IMR-90 (cell line): Measurements from ENCODE around the gene TBC1D22A. TPM values are rescaled to one million over a fixed set of nuclear protein-coding genes. Genes with fewer than 3 reads are reported as not detected.

Experiments used
- ATAC-seq: fragments of 200-7000 bp; cut with Tn5 transposase; 2 replicates; pipeline ENCODE4 v1.9.1; 2020; ENCODE audit warnings: low read depth, mild to moderate bottlenecking, moderate library complexity
- BruUV-seq: library from RNA; stranded (reverse); fragments of 400-500 nt; replicated peaks from 2 replicates; lab custom pipeline; 2021; lab: Mats Ljungman, UMichigan
- CTCF ChIA-PET: fragments of 300-600 bp; formaldehyde crosslinking; extraction: SDS; loops from one replicate; lab custom pipeline; 2021; ENCODE audit warnings: antibody characterized with exemption; lab: Yijun Ruan, JAX
- POLR2A ChIA-PET: fragments of 300-600 bp; sonication (Branson Sonifier 250); formaldehyde crosslinking; loops from one replicate; lab custom pipeline; 2022; ENCODE audit warnings: antibody characterized with exemption; ENCODE audit not compliant: unreplicated experiment; lab: Charles Lee
- DNase-seq: peaks from one replicate; pipeline ENCODE4 v3.0.0; 2013
- H2AFZ ChIP-seq: replicated peaks from 2 replicates; pipeline ENCODE3; 2013; ENCODE audit warnings: low read length, mild to moderate bottlenecking; ENCODE audit not compliant: poor library complexity
- H2AK5ac ChIP-seq: 2 replicates; pipeline ENCODE4 v1.6.1; 2013; ENCODE audit warnings: low read depth, low read length, inconsistent platforms
- H2AK9ac ChIP-seq: replicated peaks from 2 replicates; pipeline ENCODE3; 2013; ENCODE audit warnings: mild to moderate bottlenecking, low read depth, low read length, moderate library complexity; ENCODE audit not compliant: poor library complexity
- H2BK120ac ChIP-seq: 2 replicates; pipeline ENCODE4 v1.6.1; 2013; ENCODE audit warnings: low read depth, low read length, inconsistent platforms
- H2BK15ac ChIP-seq: 3 replicates; pipeline ENCODE4 v1.6.1; 2013; ENCODE audit warnings: low read depth, low read length, inconsistent platforms
- H2BK20ac ChIP-seq: 2 replicates; pipeline ENCODE4 v1.6.1; 2013; ENCODE audit warnings: low read depth, mild to moderate bottlenecking, inconsistent platforms, low read length, moderate library complexity
- H2BK5ac ChIP-seq: 2 replicates; pipeline ENCODE4 v1.6.1; 2013; ENCODE audit warnings: mild to moderate bottlenecking, low read depth, low read length, inconsistent platforms; ENCODE audit not compliant: poor library complexity, severe bottlenecking
- H3K14ac ChIP-seq: replicated peaks from 2 replicates; pipeline ENCODE4 v1.6.1; 2013; ENCODE audit warnings: low read depth, low read length, inconsistent platforms
- H3K18ac ChIP-seq: 2 replicates; pipeline ENCODE4 v1.6.1; 2013; ENCODE audit warnings: low read depth, low read length, control low read depth
- H3K23ac ChIP-seq: 2 replicates; pipeline ENCODE4 v1.6.1; 2013; ENCODE audit warnings: low read depth, low read length, inconsistent platforms
- H3K27ac ChIP-seq: 2 replicates; pipeline ENCODE4 v1.5.1; 2013; ENCODE audit warnings: mild to moderate bottlenecking, control low read depth, low read length; ENCODE audit not compliant: insufficient read depth
- H3K27me3 ChIP-seq: 2 replicates; pipeline ENCODE4 v1.6.1; 2013; ENCODE audit warnings: low read length; ENCODE audit not compliant: control insufficient read depth, insufficient read depth
- H3K36me3 ChIP-seq: 2 replicates; pipeline ENCODE4 v1.6.1; 2013; ENCODE audit warnings: low read length, mixed read lengths; ENCODE audit not compliant: control insufficient read depth, insufficient read depth
- H3K4ac ChIP-seq: 2 replicates; pipeline ENCODE4 v1.6.1; 2013; ENCODE audit warnings: low read depth, low read length, inconsistent platforms
- H3K4me1 ChIP-seq: 2 replicates; pipeline ENCODE4 v1.6.1; 2013; ENCODE audit warnings: low read length, mixed read lengths; ENCODE audit not compliant: control insufficient read depth, insufficient read depth
- H3K4me2 ChIP-seq: 2 replicates; pipeline ENCODE4 v1.6.1; 2013; ENCODE audit warnings: low read depth, mild to moderate bottlenecking, control low read depth, low read length, moderate library complexity
- H3K4me3 ChIP-seq: 2 replicates; pipeline ENCODE4 v1.5.1; 2013; ENCODE audit warnings: low read depth, mild to moderate bottlenecking, control low read depth, low read length, moderate library complexity; ENCODE audit not compliant: insufficient read depth
- H3K56ac ChIP-seq: 2 replicates; pipeline ENCODE4 v1.6.1; 2013; ENCODE audit warnings: low read length, inconsistent platforms; ENCODE audit not compliant: insufficient read depth; ENCODE audit errors: extremely low read depth
- H3K79me1 ChIP-seq, 2 experiments: 2 replicates each; pipeline ENCODE4 v1.6.1; 2013; ENCODE audit warnings: low read length in 2 of 2, inconsistent platforms in 1 of 2, low read depth in 1 of 2
- H3K9ac ChIP-seq: 2 replicates; pipeline ENCODE4 v1.6.1; 2013; ENCODE audit warnings: low read depth, low read length, control low read depth
- H3K9me1 ChIP-seq: 2 replicates; pipeline ENCODE4 v1.6.1; 2013; ENCODE audit warnings: low read length, inconsistent platforms; ENCODE audit not compliant: insufficient read depth
- H3K9me3 ChIP-seq: 2 replicates; pipeline ENCODE4 v1.6.1; 2013; ENCODE audit warnings: low read length; ENCODE audit not compliant: control insufficient read depth, insufficient read depth
- H4K20me1 ChIP-seq: 2 replicates; pipeline ENCODE4 v1.6.1; 2013; ENCODE audit warnings: low read length, inconsistent platforms; ENCODE audit not compliant: insufficient read depth
- H4K5ac ChIP-seq: 2 replicates; pipeline ENCODE4 v1.6.1; 2013; ENCODE audit warnings: mild to moderate bottlenecking, low read depth, low read length, control low read depth
- H4K8ac ChIP-seq, 2 experiments: 2 replicates each; pipeline ENCODE4 v1.6.1; 2013; ENCODE audit warnings: low read depth in 2 of 2, low read length in 2 of 2, control low read depth in 1 of 2, inconsistent platforms in 1 of 2
- H4K91ac ChIP-seq: 2 replicates; pipeline ENCODE4 v1.6.1; 2013; ENCODE audit warnings: low read depth, low read length, inconsistent platforms; ENCODE audit not compliant: insufficient read depth
- BHLHE40 ChIP-seq: fragments of 150-350 bp; IDR thresholded peaks from 2 replicates; pipeline ENCODE4 v1.6.1; 2016; ENCODE audit warnings: mild to moderate bottlenecking, low read depth, low read length
- CEBPB ChIP-seq: IDR thresholded peaks from 2 replicates; pipeline ENCODE4 v1.6.1; 2012; ENCODE audit warnings: low read depth, low read length, improper control_type of control experiment
- CHD1 ChIP-seq: IDR thresholded peaks from 2 replicates; pipeline ENCODE4 v1.6.1; 2012; ENCODE audit warnings: low read depth, low read length, improper control_type of control experiment
- CTCF ChIP-seq: conservative IDR thresholded peaks from 2 replicates; pipeline ENCODE4 v1.5.1; 2012; ENCODE audit warnings: mild to moderate bottlenecking, low read depth, low read length, improper control_type of control experiment
- ELK1 ChIP-seq: fragments of 150-350 bp; IDR thresholded peaks from 2 replicates; pipeline ENCODE4 v1.6.1; 2016; ENCODE audit warnings: low read depth, mild to moderate bottlenecking, low read length, moderate library complexity, borderline replicate concordance
- FOS ChIP-seq: fragments of 150-350 bp; IDR thresholded peaks from 2 replicates; pipeline ENCODE4 v1.6.1; 2016; ENCODE audit warnings: low read depth, low read length
- MAFK ChIP-seq: IDR thresholded peaks from 2 replicates; pipeline ENCODE4 v1.6.1; 2012; ENCODE audit warnings: low read depth, low read length, improper control_type of control experiment
- MAZ ChIP-seq: IDR thresholded peaks from 2 replicates; pipeline ENCODE4 v1.6.1; 2012; ENCODE audit warnings: low read depth, mild to moderate bottlenecking, low read length, improper control_type of control experiment, moderate library complexity, borderline replicate concordance
- MXI1 ChIP-seq: IDR thresholded peaks from 2 replicates; pipeline ENCODE4 v1.6.1; 2012; ENCODE audit warnings: low read depth, mild to moderate bottlenecking, low read length, moderate library complexity, borderline replicate concordance
- POLR2A ChIP-seq: IDR thresholded peaks from 2 replicates; pipeline ENCODE4 v1.6.1; 2012; ENCODE audit warnings: mild to moderate bottlenecking, low read depth, low read length
- RAD21 ChIP-seq: IDR thresholded peaks from 2 replicates; pipeline ENCODE4 v1.6.1; 2012; ENCODE audit warnings: low read length, improper control_type of control experiment
- RCOR1 ChIP-seq: IDR thresholded peaks from 2 replicates; pipeline ENCODE4 v1.6.1; 2012; ENCODE audit warnings: mild to moderate bottlenecking, low read length, improper control_type of control experiment; ENCODE audit not compliant: insufficient replicate concordance
- RFX5 ChIP-seq: IDR thresholded peaks from 2 replicates; pipeline ENCODE4 v1.8.0; 2012; ENCODE audit warnings: low read depth, mild to moderate bottlenecking, low read length, moderate library complexity
- SMC3 ChIP-seq: fragments of 150-350 bp; IDR thresholded peaks from 2 replicates; pipeline ENCODE4 v1.6.1; 2016; ENCODE audit warnings: low read depth, mild to moderate bottlenecking, antibody characterized with exemption, low read length, moderate library complexity
- USF2 ChIP-seq: fragments of 150-350 bp; IDR thresholded peaks from 2 replicates; pipeline ENCODE4 v1.6.1; 2017; ENCODE audit warnings: mild to moderate bottlenecking, antibody characterized with exemption, low read length, low read depth
- WGBS, 2 experiments: methylation state at CpG; one replicate each; pipeline versions ENCODE4 v1.1.5 to v1.1.7; 2013; ENCODE audit warnings: missing lambda C conversion rate in 2 of 2; ENCODE audit not compliant: insufficient read length in 1 of 2; ENCODE audit errors: extremely low coverage in 2 of 2; 5-methylcytosine and 5-hydroxymethylcytosine counted together
- dilution Hi-C: fragments of 300-500 bp; cut with HindIII; formaldehyde crosslinking; loops from one replicate; pipeline ENCODE4 v1.14.3; 2018; ENCODE audit warnings: low sequenced_read_pairs; ENCODE audit not compliant: unreplicated experiment
- in situ Hi-C: fragments of 300-500 bp; cut with MboI; formaldehyde crosslinking; loops from 3 replicates; pipeline ENCODE4 v1.14.3; 2019; ENCODE audit warnings: low sequenced_read_pairs, inconsistent platforms, mixed read lengths
- intact Hi-C: fragments of 100-400 bp; cut with micrococcal nuclease; formaldehyde crosslinking; loops from 2 replicates; pipeline ENCODE4 v1.10.0; 2022
- polyA plus RNA-seq, 3 experiments: library from polyadenylated mRNA; depleted of rRNA; stranded (reverse); fragments of >200 nt; gene quantifications; 2 replicates each; pipeline ENCODE4 v1.2.3, GENCODE V29; 2012; ENCODE audit warnings: low replicate concordance in 1 of 3
- total RNA-seq: library from RNA; depleted of rRNA; stranded (reverse); fragments of >200 nt; gene quantifications from 2 replicates; pipeline ENCODE4 v1.2.3, GENCODE V29; 2012

Gene TBC1D22A
- total and polyA plus RNA-seq, 2 of the 4 experiments (the other 2 are of a cell fraction) = 9.0 to 16.7 TPM

GRCh38 chr22:46936378-46936903 is 174.0 kb downstream of the TBC1D22A start:
- 47% methylated on average over 5 of the region's 12 CpGs; no CpG with 5 or more reads in 1 of the 2 experiments for WGBS, 2 experiments

More at GRCh38 chr22:46936378-46936903, 174.0 kb downstream of the TBC1D22A start:
- Histone ChIP-seq H2AK9ac (no peak overlapping the region), H2BK5ac (no peak overlapping the region), H4K8ac (no peak overlapping the region), H3K4ac (no peak overlapping the region), H2AK5ac (peak overlapping the region; percentile 8; the same call in 1 of the 2 replicates), H3K27me3 (no peaks in the 10 kb centered on the region), H2BK15ac (no peak overlapping the region), H3K9me3 (no peaks in the 10 kb centered on the region), H3K4me2 (no peak overlapping the region; the same call in 1 of the 2 replicates), H4K5ac (no peak overlapping the region), H3K79me1 (peaks cover 17 to 45% of the 10 kb centered on the region in 2 experiments; a peak in 3 of 4 replicates), H3K36me3 (no peaks in the 10 kb centered on the region), H2BK120ac (no peak overlapping the region), H4K91ac (no peak overlapping the region), H3K27ac (peak overlapping the region; percentile 10; the same call in 1 of the 2 replicates), H3K4me1 (peaks cover 23% of the 10 kb centered on the region), H3K23ac (no peak overlapping the region), H3K14ac (no peak overlapping the region), H4K20me1 (peaks cover 10% of the 10 kb centered on the region), H3K9me1 (peaks cover 22% of the 10 kb centered on the region), H3K9ac (no peak overlapping the region; the same call in 1 of the 2 replicates), H3K56ac (no peak overlapping the region), H2BK20ac (no peak overlapping the region), H3K18ac (peak overlapping the region; percentile 0; the same call in 1 of the 2 replicates), H3K4me3 (no peak overlapping the region), H2AFZ (no peak overlapping the region)
- no peak for DNase-seq
- ChIA-PET CTCF (interaction anchor here (0.5 kb wide), 1 partner anchor 39 kb away, joined by 3 read pairs; no protein-coding TSS in a partner anchor), POLR2A (interaction anchor here (0.6 kb wide), 1 partner anchor 130 kb away, joined by 4 read pairs; no protein-coding TSS in a partner anchor)
- dilution Hi-C loops (no loop called here), intact Hi-C loops (no loop called here), in situ Hi-C loops (no loop called here)
- TF ChIP-seq FOS (no peak), ELK1 (no peak), CTCF (no peak), MAFK (no peak), CEBPB (no peak), USF2 (no peak), BHLHE40 (no peak), CHD1 (no peak), RFX5 (no peak), MXI1 (no peak), MAZ (no peak), SMC3 (no peak), RAD21 (no peak), POLR2A (no peak), RCOR1 (no peak)
- BruUV-seq = no TSS peak
- peak; percentile 19 for ATAC-seq
